GM12892 (cell line): ENCODE measurements around the gene SLC9A3.

ENCODE experiments used
- POLR2A ChIP-seq: IDR thresholded peaks from 2 replicates; pipeline ENCODE4 v1.6.1; 2011; ENCODE audit warnings: low read depth, low read length, control low read depth
- POLR2AphosphoS5 ChIP-seq: IDR thresholded peaks from 2 replicates; pipeline ENCODE4 v1.6.1; 2011; ENCODE audit warnings: low read depth, low read length, control low read depth

DNA sequence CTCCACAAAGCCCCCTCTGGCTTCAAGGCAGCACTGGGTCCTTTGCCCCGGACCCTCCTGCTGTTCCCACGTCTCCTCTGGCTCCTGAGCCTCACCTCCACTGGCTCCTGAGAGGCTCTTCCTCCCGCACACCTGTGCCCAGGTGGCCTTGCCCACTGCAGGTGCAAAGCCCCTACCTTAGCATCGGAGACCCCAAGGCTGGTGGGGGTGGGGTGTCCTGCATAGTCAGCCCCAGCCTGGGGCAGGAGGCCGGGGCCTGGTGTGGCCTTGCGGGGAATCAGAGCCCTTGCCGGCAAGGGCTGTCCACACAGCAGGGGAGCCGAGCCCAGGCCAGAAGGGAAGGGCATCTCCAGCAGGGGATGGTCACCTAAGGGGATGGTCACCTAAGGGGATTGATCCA is 46.6 kb upstream of the SLC9A3 start:
- no peak for TF ChIP-seq POLR2A
- no peak for TF ChIP-seq POLR2AphosphoS5
